CD4-positive, alpha-beta T cell (primary cell): ENCODE data around the gene IL1R2. TPM values are rescaled to one million over a fixed set of nuclear protein-coding genes. Genes with fewer than 3 reads are reported as not detected.

Experiments used
- ATAC-seq: fragments of 200-7000 bp; cut with Tn5 transposase; one replicate; pipeline ENCODE4 v1.10.0; 2022; ENCODE audit warnings: mild to moderate bottlenecking; ENCODE audit not compliant: poor library complexity
- CTCF ChIA-PET: fragments of 350-600 bp; sonication (Branson Sonifier 250); formaldehyde crosslinking; loops from one replicate; lab custom pipeline; 2021; ENCODE audit warnings: antibody characterized with exemption, inconsistent platforms; lab: Charles Lee
- POLR2A ChIA-PET: fragments of 350-600 bp; sonication (Branson Sonifier 250); formaldehyde crosslinking; loops from one replicate; lab custom pipeline; 2021; ENCODE audit warnings: antibody characterized with exemption, inconsistent platforms; lab: Charles Lee
- DNase-seq, 14 experiments: peaks; one replicate each; pipeline ENCODE4 v3.0.0-alpha.2; 2013 to 2020; ENCODE audit warnings: mixed read lengths in 2 of 14
- H3K27ac ChIP-seq, 2 donors: one replicate each; pipeline versions ENCODE4 v1.5.1 to v1.7.0; 2013; ENCODE audit warnings: low read length in 2 of 2, low read depth in 1 of 2, mild to moderate bottlenecking in 1 of 2
- H3K27me3 ChIP-seq, 2 experiments: 1 replicate in 1 of 2; 2 replicates in 1 of 2; pipeline versions ENCODE4 v1.6.1 to v1.7.0; 2013; ENCODE audit warnings: low read length in 2 of 2, control low read depth in 1 of 2, mild to moderate bottlenecking in 1 of 2, moderate library complexity in 1 of 2; ENCODE audit not compliant: insufficient read depth in 2 of 2, control insufficient read depth in 1 of 2
- H3K36me3 ChIP-seq: one replicate; pipeline ENCODE4 v1.6.1; 2013; ENCODE audit warnings: low read length, control low read depth; ENCODE audit not compliant: insufficient read depth
- H3K4me1 ChIP-seq: one replicate; pipeline ENCODE4 v1.6.1; 2013; ENCODE audit warnings: low read length, control low read depth; ENCODE audit not compliant: insufficient read depth
- H3K4me3 ChIP-seq: one replicate; pipeline ENCODE4 v1.5.1; 2013; ENCODE audit warnings: mild to moderate bottlenecking, low read length, moderate library complexity
- H3K9me3 ChIP-seq, 2 experiments: 1 replicate in 1 of 2; 2 replicates in 1 of 2; pipeline versions ENCODE4 v1.6.1 to v1.7.0; 2013; ENCODE audit warnings: low read length in 2 of 2, mild to moderate bottlenecking in 2 of 2, control low read depth in 1 of 2, moderate library complexity in 1 of 2; ENCODE audit not compliant: control insufficient read depth in 1 of 2, insufficient read depth in 1 of 2
- H3K27ac Mint-ChIP-seq: one replicate; pipeline ENCODE4 v1.8.0; 2020; ENCODE audit warnings: mixed read lengths
- H3K27me3 Mint-ChIP-seq: one replicate; pipeline ENCODE4 v1.8.0; 2021; ENCODE audit warnings: mixed read lengths
- H3K36me3 Mint-ChIP-seq: one replicate; pipeline ENCODE4 v1.8.0; 2021; ENCODE audit warnings: low read depth, mixed read lengths
- H3K4me1 Mint-ChIP-seq: one replicate; pipeline ENCODE4 v1.8.0; 2021; ENCODE audit warnings: low read depth, mixed read lengths
- H3K4me3 Mint-ChIP-seq: one replicate; pipeline ENCODE4 v1.8.0; 2020; ENCODE audit warnings: mild to moderate bottlenecking, mixed read lengths
- H3K9me3 Mint-ChIP-seq: one replicate; pipeline ENCODE4 v1.8.0; 2020; ENCODE audit warnings: mixed read lengths
- intact Hi-C, 2 experiments: fragments of 100-400 bp; cut with DNase I in 1 of 2; cut with micrococcal nuclease in 1 of 2; formaldehyde crosslinking; loops; one replicate each; pipeline versions ENCODE4 v1.15.1 to v1.9.0; 2023 to 2025; cut with DNase I, micrococcal nuclease
- total RNA-seq, 174 experiments: library from RNA in 2 of 174; stranded (reverse) in 2 of 174; gene quantifications; one replicate each; pipeline ENCODE4 v1.2.3 and lab custom pipeline; 2021 to 2026
- TF ChIP-seq, protein P1 (sequence below): fragments of 200-600 bp; IDR thresholded peaks from one replicate; pipeline ENCODE4 v1.8.0; 2022; ENCODE audit warnings: antibody characterized with exemption, mild to moderate bottlenecking

Gene IL1R2
- total RNA-seq, 2 experiments from 2014 or later: 0.31 to 0.47 TPM

DNA sequence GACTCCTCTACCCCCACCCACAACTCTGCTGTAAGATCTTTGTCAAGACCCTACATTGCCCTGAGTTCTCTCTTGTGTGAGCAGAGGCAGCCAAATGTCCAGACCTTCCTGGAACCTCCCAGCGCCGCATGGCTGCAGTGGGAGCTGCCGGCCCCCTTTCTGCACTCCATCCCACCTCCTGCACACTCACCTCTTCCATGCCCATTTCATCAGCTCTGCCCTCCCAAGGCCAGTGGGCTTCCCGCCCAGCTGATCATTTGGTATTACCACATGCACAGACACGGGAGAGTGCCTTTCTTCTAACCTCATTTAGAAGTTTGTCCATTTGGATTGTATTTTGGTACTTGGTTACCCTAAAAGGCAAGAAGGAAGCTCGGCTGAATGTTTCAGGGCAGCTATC, 2.0 kb downstream of the IL1R2 start:
- Mint-ChIP-seq H3K36me3 (no peaks in the 10 kb centered on the region), H3K4me3 (no peak overlapping the region), H3K27ac (no peak overlapping the region), H3K9me3 (no peaks in the 10 kb centered on the region), H3K4me1 (peaks cover 8% of the 10 kb centered on the region), H3K27me3 (peaks cover 8% of the 10 kb centered on the region)
- no peaks in the 10 kb centered on the region for H3K36me3 ChIP-seq
- TF ChIP-seq, protein P1, sequence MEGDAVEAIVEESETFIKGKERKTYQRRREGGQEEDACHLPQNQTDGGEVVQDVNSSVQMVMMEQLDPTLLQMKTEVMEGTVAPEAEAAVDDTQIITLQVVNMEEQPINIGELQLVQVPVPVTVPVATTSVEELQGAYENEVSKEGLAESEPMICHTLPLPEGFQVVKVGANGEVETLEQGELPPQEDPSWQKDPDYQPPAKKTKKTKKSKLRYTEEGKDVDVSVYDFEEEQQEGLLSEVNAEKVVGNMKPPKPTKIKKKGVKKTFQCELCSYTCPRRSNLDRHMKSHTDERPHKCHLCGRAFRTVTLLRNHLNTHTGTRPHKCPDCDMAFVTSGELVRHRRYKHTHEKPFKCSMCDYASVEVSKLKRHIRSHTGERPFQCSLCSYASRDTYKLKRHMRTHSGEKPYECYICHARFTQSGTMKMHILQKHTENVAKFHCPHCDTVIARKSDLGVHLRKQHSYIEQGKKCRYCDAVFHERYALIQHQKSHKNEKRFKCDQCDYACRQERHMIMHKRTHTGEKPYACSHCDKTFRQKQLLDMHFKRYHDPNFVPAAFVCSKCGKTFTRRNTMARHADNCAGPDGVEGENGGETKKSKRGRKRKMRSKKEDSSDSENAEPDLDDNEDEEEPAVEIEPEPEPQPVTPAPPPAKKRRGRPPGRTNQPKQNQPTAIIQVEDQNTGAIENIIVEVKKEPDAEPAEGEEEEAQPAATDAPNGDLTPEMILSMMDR: no peak
- intact Hi-C loops: no loop called here
- ChIA-PET POLR2A (no interaction called here), CTCF (no interaction called here)
- no peak for DNase-seq
- no peak for ATAC-seq
- H3K4me1 ChIP-seq: no peaks in the 10 kb centered on the region
- no peak overlapping the region for H3K4me3 ChIP-seq
- H3K27ac ChIP-seq: no peak overlapping the region
- peaks cover 0 to 3% of the 10 kb centered on the region in 2 experiments for H3K27me3 ChIP-seq
- no peaks in the 10 kb centered on the region for H3K9me3 ChIP-seq

- Histone ChIP-seq H3K4me3 (no peak overlapping the region), H3K27me3 (peaks cover 0 to 3% of the 10 kb centered on the region in 2 experiments), H3K27ac (no peak overlapping the region), H3K36me3 (no peaks in the 10 kb centered on the region), H3K9me3 (no peaks in the 10 kb centered on the region), H3K4me1 (no peaks in the 10 kb centered on the region)
- H3K27me3 Mint-ChIP-seq: peaks cover 8% of the 10 kb centered on the region
- POLR2A ChIA-PET: no interaction called here
- no peak overlapping the region for H3K4me3 Mint-ChIP-seq
- no peak overlapping the region for H3K27ac Mint-ChIP-seq
- H3K9me3 Mint-ChIP-seq: no peaks in the 10 kb centered on the region
- TF ChIP-seq, protein P1: no peak
- CTCF ChIA-PET: interaction anchor here (0.6 kb wide), 1 partner anchor 12 kb away, joined by 3 read pairs; no protein-coding TSS in a partner anchor
- DNase-seq: no peak
- ATAC-seq: no peak
- H3K36me3 Mint-ChIP-seq: no peaks in the 10 kb centered on the region
- H3K4me1 Mint-ChIP-seq: peaks cover 8% of the 10 kb centered on the region
- intact Hi-C loops: no loop called here
These were observed 3.3 kb downstream of the IL1R2 start for GRCh38 chr2:101995019-101995418.

DNA sequence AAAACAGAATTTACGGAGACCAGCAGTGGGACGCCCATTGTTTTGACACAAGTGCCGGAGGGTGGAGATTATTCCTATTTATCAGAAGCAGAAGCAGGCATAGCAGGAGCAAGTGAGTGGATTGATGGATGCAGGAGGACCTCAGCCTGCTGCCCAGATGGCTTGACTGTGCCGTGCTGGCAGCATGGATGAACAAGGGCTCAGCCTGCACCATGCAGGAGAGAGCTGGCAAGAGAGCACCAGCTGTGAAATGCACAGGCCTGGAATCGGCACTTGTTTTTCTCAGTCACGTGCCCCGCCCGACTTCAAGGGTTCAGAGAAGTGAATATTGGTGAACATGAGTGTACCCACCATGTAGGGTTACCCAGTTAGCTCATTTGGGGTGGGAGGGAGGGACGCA, 4.0 kb downstream of the IL1R2 start:
- CTCF ChIA-PET: no interaction called here

More for the DNA sequence above, 4.0 kb downstream of the IL1R2 start:
- Histone ChIP-seq H3K4me3 (no peak overlapping the region), H3K27me3 (peaks cover 0 to 3% of the 10 kb centered on the region in 2 experiments), H3K36me3 (no peaks in the 10 kb centered on the region), H3K9me3 (no peaks in the 10 kb centered on the region), H3K4me1 (no peaks in the 10 kb centered on the region), H3K27ac (no peak overlapping the region)
- Mint-ChIP-seq H3K4me1 (peaks cover 8% of the 10 kb centered on the region), H3K27me3 (peaks cover 8% of the 10 kb centered on the region), H3K9me3 (no peaks in the 10 kb centered on the region), H3K4me3 (no peak overlapping the region), H3K27ac (no peak overlapping the region), H3K36me3 (no peaks in the 10 kb centered on the region)
- intact Hi-C loops: no loop called here
- TF ChIP-seq, protein P1: no peak
- ATAC-seq (no peak), DNase-seq (no peak)
- POLR2A ChIA-PET: no interaction called here
